GM18508 (cell line): ENCODE measurements around the gene REEP6.
"Not testable (repeated sequence)": the region's sequence is repeated elsewhere in the genome, so short reads cannot be mapped to it uniquely, and the experiment has no call there.

Experiments
- ATAC-seq: cut with Tn5 transposase; IDR thresholded peaks from one replicate; pipeline ENCODE4 v1.9.1; 2021; ENCODE audit warnings: moderate number of reproducible peaks; ENCODE audit not compliant: insufficient read depth, unreplicated experiment

Gene REEP6

GRCh38 chr19:1522061-1522460 is 31.1 kb downstream of the REEP6 start:
- ATAC-seq = no peak

DNA sequence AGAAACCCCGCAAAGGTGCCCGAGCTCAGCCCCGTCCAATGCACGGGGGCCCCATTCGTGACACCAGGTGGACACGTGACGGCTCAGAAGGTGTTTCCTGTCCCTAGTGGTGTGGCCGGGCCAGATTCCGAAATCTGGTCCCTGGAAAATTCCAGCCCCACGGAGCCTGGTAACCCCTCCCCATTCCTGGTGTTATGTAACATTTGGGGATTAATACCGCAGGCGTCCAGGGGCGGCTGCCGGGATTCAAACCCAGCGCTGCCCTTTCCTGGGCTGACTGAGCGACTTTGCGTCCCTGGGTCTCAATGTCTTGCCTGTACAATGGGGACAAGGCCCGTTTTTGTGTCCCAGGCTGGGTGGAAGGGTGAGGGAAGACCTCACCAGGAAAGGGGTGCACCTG is 31.9 kb downstream of the REEP6 start:
- ATAC-seq = no peak

DNA sequence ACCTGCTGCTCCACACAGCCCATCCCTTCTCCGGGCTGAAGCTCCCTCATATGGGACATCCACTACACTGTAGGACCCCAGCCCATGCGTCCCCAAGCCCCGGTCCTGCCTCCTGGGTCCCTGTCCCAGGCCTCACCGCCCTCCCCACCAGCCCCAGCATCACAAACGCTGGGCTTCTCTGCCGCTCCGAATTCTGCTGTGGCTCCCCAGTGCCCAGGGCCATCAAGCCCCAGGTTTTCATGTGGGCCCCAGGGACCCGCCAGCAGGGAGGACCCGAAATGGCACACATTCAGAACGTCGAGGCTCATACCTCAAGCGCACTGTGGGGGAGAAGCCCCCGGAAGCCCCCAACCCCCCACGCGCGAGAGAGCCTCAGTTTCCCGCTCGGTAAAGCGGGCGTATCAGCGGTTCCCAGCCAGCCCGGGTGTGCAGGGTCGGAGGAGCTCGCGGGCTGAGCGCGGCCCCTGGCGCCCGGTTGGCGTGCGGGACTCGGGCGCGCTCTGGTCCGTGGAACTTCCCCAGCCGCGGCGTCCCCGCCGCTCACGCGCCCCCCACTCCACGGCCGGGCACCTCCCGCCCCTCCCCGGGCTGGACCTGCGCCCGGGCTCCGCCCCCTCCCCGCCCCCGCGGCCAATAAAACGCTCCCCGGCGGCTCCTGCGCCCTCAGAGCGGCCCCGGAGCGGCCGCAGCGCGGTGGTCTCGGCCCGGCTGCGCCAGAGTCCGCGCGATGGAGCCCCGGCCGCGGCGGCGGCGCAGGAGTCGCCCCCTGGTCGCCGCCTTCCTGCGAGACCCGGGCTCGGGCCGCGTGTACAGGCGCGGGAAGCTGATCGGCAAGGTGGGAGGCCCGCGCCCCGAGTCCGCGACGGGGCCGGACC is 32.7 kb downstream of the REEP6 start, which contains the start of gene PLK5:
Gene PLK5, plus strand, starts transcription at position 666 of the 875 bp plus-strand sequence. CDS start 2,920 bp downstream, outside the sequence.
- ATAC-seq = no peak

DNA sequence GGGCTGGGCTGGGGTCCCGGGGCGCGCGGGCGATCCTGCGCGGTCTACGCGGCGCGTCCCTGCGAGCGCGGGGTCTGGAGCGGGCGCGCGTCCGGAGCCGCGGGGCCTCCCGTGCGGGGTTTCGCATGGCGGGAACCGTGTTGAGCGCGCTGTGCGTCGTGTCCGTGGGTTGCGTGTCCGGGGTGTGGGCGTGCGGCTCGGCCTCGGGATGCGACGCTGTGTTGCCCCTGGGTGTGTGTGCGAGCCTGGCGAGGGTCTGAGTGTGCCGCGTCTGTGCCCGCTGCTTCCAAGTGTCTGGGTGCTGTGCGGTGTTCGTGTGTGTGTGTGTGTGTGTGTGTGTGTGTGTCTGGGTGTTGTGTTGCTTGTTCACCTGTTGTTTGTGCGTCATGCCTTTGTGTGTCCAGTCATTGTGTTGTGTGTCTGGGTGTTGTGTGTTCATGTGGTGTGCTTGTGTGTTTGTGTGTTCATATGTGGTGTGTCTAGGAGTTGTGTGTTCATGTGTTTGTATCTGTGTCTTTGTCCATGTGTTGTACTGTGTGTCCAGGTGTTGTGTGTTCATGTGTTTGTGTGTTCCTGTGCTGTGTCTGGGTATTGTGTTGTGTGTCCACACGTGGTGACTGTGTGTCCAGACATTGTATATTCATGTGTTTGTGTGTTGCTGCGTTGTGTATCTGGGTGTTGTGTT is 33.4 kb downstream of the REEP6 start:
- no peak for ATAC-seq

DNA sequence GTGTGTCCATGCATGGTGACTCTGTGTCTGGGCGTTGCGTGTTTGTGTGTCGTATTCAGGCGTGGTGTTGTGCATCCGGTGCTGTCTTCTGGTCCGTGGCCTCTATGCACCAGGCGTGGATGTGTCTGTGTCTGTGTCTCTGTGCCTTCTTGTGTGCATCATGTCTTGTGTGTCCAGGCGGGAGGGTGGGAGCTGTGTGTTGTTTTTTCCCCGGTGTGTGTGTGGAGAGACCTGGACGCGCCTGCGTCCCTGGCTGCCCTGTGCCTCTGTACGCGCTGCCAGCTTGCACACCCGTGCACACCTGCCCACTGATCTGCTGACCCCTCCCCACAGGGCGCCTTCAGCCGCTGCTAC is 34.0 kb downstream of the REEP6 start:
- no peak for ATAC-seq

- ATAC-seq = no peak
Observed at GRCh38 chr19:1525343-1525742, 34.4 kb downstream of the REEP6 start.

- ATAC-seq = no peak
Observed at GRCh38 chr19:1526066-1526778, 35.2 kb downstream of the REEP6 start.

DNA sequence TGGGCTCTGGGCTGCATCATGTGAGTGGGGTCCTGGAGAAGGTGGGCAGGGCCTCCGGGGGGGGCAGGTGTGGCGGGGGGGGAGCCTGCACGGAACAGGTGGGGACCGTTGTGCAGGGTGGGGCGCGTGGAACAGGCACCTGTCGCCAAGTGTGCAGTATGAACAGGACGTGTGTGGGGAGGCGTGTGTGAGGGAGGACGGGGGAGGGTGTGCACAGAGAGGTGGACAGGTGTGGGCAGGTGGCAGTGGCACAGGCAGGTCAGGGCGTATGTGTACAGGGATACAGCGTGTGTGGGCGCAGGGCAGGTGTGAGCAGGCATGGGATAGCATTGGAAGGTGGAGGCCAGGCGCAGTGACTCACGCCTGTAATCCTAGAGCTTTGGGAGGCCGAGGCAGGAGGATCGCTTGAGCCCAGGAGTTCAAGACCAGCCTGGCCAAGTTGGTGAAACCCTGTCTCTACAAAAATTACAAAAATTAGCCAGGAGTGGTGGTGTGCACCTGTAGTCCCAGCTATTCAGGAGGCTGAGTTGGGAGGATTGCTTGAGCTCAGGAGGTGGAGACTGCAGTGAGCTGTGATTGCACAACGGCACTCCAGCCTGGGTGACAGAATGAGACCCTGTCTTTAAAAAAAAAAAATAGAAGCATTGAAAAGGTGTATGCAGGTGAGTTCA is 36.1 kb downstream of the REEP6 start:
- no peak for ATAC-seq

DNA sequence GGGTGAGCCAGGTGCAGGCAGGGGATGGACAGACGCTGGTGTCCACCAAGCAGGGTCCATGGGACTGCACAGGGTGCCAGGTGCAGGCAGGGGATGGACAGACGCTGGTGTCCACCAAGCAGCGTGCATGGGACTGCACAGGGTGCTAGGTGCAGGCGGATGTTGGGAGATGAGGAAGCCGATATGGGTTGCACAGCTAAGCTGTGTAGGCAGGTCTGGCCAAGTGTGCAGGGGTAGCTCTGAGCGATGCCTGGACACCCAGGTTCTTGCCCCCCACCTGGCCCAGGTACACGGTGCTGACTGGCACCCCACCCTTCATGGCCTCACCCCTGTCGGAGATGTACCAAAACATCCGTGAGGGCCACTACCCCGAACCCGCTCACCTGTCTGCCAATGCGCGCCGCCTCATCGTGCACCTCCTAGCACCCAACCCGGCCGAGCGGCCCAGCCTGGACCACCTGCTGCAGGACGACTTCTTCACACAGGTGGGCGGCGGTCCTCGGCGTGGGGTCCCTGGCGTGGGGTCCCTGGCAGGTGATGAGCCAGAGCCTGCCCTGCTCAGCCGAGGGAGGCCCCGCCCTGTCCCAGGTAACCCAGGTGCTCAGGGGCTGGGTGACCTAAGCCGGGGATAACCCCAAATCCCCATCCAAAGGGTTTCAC is 36.8 kb downstream of the REEP6 start:
- no peak for ATAC-seq

GRCh38 chr19:1528596-1529429 is 37.8 kb downstream of the REEP6 start:
- ATAC-seq = no peak

GRCh38 chr19:1529430-1529816 is 38.4 kb downstream of the REEP6 start:
- no peak for ATAC-seq

GRCh38 chr19:1530856-1531255 is 39.9 kb downstream of the REEP6 start:
- ATAC-seq = not testable (repeated sequence)

GRCh38 chr19:1531587-1531986 is 40.6 kb downstream of the REEP6 start:
- no peak for ATAC-seq

GRCh38 chr19:1532003-1532402 is 41.0 kb downstream of the REEP6 start:
- no peak for ATAC-seq

DNA sequence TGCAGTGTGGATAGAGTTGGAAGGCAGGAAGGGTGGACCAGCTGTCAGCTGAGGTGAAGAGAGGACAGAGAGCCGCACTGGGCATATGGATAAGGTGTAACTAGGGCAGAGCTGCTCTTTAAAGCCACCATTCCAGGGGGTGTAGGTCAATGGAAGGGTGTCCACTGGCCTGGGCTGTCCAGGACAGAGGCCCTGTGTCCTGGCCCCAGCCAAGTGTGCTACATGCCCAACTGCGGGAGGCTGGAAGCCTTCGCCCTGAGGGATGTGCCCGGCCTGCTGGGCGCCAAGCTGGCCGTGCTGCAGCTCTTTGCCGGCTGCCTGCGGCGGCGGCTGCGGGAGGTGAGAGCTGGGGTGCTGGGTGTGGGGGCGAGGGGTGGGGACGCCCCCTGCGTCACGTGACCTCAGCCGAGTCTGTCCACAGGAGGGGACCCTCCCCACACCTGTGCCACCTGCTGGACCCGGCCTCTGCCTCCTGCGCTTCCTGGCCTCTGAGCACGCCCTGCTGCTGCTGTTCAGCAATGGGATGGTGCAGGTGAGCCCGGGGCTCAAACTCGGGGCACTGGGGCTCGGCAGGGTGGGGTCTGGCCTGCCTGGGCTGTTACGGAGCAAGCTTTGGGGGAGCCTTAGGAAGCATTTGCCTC is 42.6 kb downstream of the REEP6 start:
- ATAC-seq = no peak

- no peak for ATAC-seq
Observed at GRCh38 chr19:1534972-1535371, 44.0 kb downstream of the REEP6 start.

- ATAC-seq = not testable (repeated sequence)
Observed at GRCh38 chr19:1535699-1536098, 44.7 kb downstream of the REEP6 start.

DNA sequence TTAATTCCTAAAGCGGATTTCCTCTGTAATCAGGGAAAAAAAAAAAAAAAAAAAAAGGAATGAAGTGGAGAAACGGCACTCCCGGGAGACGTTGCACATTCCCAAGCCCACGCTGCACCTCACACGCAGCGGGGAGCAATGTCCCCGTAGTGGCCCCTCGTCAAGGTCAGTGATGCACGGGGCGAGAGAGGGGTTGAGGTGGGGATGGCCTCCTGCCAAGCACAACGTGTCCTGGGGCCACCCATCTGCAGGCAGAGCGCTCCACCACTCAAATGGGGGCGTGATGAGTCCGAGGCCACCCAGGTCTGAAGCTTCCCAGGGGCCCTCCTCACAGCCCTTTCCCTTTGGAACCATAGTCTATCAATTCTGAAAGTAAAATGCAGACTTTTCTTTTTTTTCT is 48.0 kb downstream of the REEP6 start:
- ATAC-seq = no peak

DNA sequence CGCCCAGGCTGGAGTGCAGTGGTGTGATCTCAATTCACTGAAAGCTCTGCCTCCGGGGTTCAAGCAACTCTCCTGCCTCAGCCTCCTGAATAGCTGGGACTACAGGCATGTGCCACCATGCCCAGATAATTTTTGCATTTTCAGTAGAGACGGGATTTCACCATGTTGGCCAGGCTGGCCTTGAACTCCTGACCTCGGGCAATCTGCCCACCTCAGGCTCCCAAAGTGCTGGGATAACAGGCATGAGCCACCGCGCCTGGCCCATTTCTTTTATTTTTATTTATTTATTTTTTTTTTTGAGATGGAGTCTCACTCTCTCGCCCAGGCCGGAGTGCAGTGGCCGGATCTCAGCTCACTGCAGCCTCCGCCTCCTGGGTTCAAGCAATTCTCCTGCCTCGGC is 48.8 kb downstream of the REEP6 start:
- not testable (repeated sequence) for ATAC-seq
